DMS153 treated with DMSO at 0.1 percent for 48 hours (cell line): Measurements from ENCODE around the gene RBM33.
A peak's percentile ranks its signal among the peaks of the same experiment; 100 is the strongest.
"Not testable (repeated sequence)": the region's sequence is repeated elsewhere in the genome, so short reads cannot be mapped to it uniquely, and the experiment has no call there.

Experiments used
- DNase-seq: peaks from one replicate; lab custom pipeline; 2025; ENCODE audit not compliant: unreplicated experiment; lab: John Stamatoyannopoulos, UW

The RBM33 gene, protein sequence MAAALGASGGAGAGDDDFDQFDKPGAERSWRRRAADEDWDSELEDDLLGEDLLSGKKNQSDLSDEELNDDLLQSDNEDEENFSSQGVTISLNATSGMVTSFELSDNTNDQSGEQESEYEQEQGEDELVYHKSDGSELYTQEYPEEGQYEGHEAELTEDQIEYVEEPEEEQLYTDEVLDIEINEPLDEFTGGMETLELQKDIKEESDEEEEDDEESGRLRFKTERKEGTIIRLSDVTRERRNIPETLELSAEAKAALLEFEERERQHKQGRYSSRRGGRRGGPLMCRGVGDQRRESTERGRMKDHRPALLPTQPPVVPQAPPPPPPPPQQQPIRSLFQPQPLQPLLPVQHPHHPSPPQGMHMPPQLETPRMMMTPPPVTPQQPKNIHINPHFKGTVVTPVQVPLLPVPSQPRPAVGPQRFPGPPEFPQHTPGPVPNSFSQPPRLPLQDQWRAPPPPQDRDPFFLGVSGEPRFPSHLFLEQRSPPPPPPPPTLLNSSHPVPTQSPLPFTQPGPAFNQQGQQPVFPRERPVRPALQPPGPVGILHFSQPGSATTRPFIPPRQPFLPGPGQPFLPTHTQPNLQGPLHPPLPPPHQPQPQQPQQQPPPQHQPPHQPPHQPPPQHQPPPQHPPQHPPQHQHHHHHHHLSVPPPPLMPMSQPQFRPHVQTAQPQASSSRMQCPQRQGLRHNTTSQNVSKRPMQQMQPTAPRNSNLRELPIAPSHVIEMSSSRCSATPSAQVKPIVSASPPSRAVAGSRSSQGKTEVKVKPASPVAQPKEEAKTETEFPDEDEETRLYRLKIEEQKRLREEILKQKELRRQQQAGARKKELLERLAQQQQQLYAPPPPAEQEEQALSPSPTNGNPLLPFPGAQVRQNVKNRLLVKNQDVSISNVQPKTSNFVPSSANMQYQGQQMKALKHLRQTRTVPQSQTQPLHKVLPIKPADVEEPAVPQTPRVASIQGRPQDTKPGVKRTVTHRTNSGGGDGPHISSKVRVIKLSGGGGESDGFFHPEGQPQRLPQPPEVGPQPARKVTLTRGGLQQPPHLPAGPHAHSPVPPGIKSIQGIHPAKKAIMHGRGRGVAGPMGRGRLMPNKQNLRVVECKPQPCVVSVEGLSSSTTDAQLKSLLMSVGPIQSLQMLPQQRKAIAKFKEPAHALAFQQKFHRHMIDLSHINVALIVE

GRCh38 chr7:155644178-155644970, at the start of gene RBM33:
Gene RBM33, plus strand, starts transcription at chr7:155644661. Its CDS starts 216 bp downstream, at chr7:155644877.
- peak; percentile 64 for DNase-seq

DNA sequence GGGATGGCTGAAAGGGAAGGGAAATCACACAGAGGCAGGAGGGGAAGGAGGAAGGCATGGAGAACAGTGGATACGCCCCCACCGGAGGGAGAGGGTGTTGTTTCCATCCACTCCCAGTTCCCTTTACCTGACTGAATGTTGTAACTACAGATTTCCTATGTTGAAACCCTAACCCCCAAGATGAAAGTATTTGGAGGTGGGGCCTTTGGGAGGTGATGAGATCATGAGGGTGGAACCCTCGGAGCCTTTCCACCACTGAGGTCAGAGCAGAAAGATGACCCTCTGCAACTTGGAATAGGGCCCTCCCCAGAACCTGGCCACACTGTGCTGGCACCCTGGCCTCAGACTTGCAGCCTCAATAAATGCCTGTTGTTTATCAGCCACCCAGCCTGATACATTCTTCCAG, 49.5 kb upstream of the RBM33 start:
- no peak for DNase-seq

- no peak for DNase-seq
Observed at GRCh38 chr7:155597753-155598140, 46.7 kb upstream of the RBM33 start.

- peak; percentile 55 for DNase-seq
Observed at GRCh38 chr7:155598810-155599210, 45.7 kb upstream of the RBM33 start.

DNA sequence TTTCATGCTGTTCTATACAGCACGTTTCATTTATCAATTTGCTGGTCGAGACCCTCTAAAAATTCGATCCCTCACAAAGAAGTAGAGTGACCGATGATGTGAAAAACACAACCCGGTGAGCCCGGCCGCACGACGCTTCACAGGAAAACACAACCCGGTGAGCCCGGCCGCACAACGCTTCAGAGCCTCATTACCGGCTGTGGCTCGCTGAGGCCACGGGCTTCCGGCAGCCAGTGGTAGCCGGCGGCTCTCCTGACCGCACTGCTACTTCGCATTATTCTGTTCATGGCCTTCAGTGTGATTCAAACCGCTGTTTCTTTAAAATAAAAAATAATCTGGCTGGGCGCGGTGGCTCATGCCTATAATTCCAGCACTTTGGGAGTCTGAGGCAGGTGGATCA, 42.3 kb upstream of the RBM33 start:
- no peak for DNase-seq

GRCh38 chr7:155602750-155603149, 41.7 kb upstream of the RBM33 start:
- DNase-seq: no peak

GRCh38 chr7:155603205-155603857, 41.1 kb upstream of the RBM33 start:
- no peak for DNase-seq

- no peak for DNase-seq
Observed at GRCh38 chr7:155603858-155604503, 40.5 kb upstream of the RBM33 start.

GRCh38 chr7:155604504-155604997, 39.9 kb upstream of the RBM33 start:
- no peak for DNase-seq

- no peak for DNase-seq
Observed at GRCh38 chr7:155609185-155609584, 35.3 kb upstream of the RBM33 start.

GRCh38 chr7:155610633-155611193, 33.7 kb upstream of the RBM33 start:
- DNase-seq: no peak

GRCh38 chr7:155611808-155612447, 32.5 kb upstream of the RBM33 start:
- DNase-seq: no peak

GRCh38 chr7:155612658-155613057, 31.8 kb upstream of the RBM33 start:
- DNase-seq: no peak

DNA sequence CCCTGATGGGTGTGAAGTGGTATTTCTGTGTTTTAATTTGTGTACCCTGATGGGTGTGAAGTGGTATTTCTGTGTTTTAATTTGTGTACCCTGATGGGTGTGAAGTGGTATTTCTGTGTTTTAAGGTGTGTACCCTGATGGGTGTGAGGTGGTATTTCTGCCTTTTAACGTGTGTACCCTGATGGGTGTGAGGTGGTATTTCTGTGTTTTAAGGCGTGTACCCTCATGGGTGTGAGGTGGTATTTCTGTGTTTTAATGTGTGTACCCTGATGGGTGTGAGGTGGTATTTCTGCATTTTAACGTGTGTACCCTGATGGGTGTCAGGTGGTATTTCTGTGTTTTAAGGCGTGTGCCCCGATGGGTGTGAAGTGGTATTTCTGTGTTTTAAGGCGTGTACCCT, 29.4 kb upstream of the RBM33 start:
- DNase-seq: not testable (repeated sequence)

DNA sequence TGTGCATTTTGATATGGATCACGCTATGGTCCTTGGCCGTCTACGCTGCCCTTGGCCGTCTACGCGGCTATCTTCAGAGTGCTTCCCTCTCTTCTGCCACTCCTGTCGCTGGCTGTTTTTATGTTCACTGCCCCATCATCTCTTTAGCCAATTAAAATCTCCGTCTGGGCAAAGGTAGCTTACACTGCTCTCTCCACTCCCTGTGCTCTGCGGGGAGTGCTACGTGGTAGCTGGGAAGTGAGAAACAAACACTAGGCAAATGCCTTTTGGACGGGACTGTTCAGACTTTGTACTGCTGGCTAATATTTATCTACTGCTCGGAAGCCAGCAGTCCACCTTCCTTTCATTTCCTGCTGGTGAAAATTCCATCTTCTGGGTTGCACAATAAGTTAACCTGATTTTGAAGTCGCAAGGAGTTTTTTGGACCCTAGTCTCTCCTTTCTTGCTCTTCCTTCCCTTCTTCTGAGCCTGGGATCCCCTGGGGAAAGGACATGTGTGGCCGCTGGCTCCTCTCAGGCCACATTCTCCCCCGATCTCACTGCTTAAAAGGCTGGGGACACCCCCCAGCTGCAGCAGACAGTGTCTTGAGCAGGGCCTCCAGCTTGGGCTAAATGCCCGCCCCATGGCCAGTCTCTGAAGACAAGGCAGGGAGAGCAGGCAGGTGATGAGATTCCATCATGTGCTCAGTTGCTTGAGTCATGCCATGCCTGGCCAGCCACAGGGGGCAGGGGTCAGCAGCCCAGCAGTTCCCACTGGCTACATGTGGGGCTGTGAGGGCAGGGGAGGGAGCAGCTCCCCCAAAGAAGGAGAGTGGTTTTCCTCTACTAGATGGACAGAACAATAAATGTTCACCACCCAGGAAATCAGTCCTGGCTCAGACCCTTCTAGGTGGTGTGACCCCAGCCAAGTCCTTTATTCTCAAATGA, 25.5 kb upstream of the RBM33 start:
- no peak for DNase-seq

DNA sequence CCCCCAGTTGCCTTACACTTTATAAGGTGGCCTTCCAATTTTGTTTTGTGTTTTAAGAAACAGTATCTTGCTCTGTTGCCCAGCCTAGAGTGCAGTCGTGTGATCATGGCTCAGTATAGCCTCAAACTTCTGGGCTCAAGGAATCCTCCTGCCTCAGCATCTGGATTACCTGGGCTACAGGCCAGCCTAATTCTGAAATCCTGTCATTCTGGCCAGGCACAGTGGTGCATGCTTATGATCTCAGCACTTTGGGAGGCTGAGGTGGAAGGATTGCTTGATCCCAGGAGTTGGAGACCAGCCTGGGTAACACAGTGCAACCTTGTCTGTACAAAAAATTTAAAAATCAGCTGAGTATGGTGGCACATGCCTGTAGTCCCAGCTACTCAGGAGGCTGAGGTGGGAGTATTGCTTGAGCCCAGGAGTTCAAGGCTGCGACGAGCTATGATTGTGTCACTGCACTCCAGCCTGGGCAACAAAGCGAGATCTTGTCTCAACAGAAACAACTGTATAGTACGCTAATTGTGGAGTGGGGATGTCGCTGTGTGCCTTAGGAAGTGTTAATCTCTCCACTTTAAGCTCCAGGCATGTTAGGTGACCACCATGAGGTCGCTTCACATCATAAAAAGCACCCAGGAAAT, 24.7 kb upstream of the RBM33 start:
- DNase-seq: no peak

- no peak for DNase-seq
Observed at GRCh38 chr7:155620497-155620896, 24.0 kb upstream of the RBM33 start.
